Amygdala (tissue), 56 donors: ENCODE measurements around the gene UBC.

Source experiments
- DNase-seq, 56 donors: peaks; one replicate each; lab custom pipeline; 2025; lab: John Stamatoyannopoulos, UW

The UBC gene

GRCh38 chr12:124914392-124915238 is at the start of gene UBC:
UBC (minus strand) TSS chr12:124914650; CDS start chr12:124913771, 879 bp downstream.
- DNase-seq, result no peak

GRCh38 chr12:124963211-124963610 is 48.8 kb upstream of the UBC start:
- DNase-seq, result no peak

GRCh38 chr12:124961055-124961454 is 46.6 kb upstream of the UBC start:
- no peak for DNase-seq

GRCh38 chr12:124956571-124956970 is 42.1 kb upstream of the UBC start:
- DNase-seq, result no peak

- no peak for DNase-seq
These were observed 40.3 kb upstream of the UBC start for GRCh38 chr12:124954771-124955170.

- no peak for DNase-seq
These were observed 39.4 kb upstream of the UBC start for GRCh38 chr12:124953689-124954405.

- no peak for DNase-seq
These were observed 38.4 kb upstream of the UBC start for GRCh38 chr12:124952801-124953200.

- DNase-seq, result no peak
These were observed 37.8 kb upstream of the UBC start for GRCh38 chr12:124952295-124952694.

GRCh38 chr12:124949779-124950728 is 35.6 kb upstream of the UBC start:
- DNase-seq, result no peak

- DNase-seq, result no peak
These were observed 34.6 kb upstream of the UBC start for GRCh38 chr12:124949066-124949465.

GRCh38 chr12:124947561-124948398 is 33.3 kb upstream of the UBC start:
- DNase-seq, result no peak

- DNase-seq, result no peak
These were observed 32.6 kb upstream of the UBC start for GRCh38 chr12:124947013-124947412.

GRCh38 chr12:124946447-124946793 is 32.0 kb upstream of the UBC start:
- DNase-seq, result no peak

- DNase-seq, result no peak
These were observed 26.7 kb upstream of the UBC start for GRCh38 chr12:124941170-124941527.

- no peak for DNase-seq
These were observed 26.1 kb upstream of the UBC start for GRCh38 chr12:124940393-124941169.

GRCh38 chr12:124940143-124940392 is 25.6 kb upstream of the UBC start:
- DNase-seq, result no peak

GRCh38 chr12:124939421-124940142 is 25.1 kb upstream of the UBC start:
- DNase-seq, result no peak

- DNase-seq, result no peak
These were observed 24.6 kb upstream of the UBC start for GRCh38 chr12:124939079-124939420.

- DNase-seq, result no peak
These were observed 24.1 kb upstream of the UBC start for GRCh38 chr12:124938587-124938986.
